NCI-H774 (cell line): ENCODE results near the gene COG4.

ENCODE experiments used
- DNase-seq: peaks from one replicate; lab custom pipeline; 2025; lab: John Stamatoyannopoulos, UW

COG4 gene

GRCh38 chr16:70478912-70479341 is 44.4 kb downstream of the COG4 start:
- DNase-seq, result no peak

GRCh38 chr16:70478169-70478568 is 45.2 kb downstream of the COG4 start:
- DNase-seq, result no peak

GRCh38 chr16:70476272-70477020 is 46.9 kb downstream of the COG4 start:
- no peak for DNase-seq

- no peak for DNase-seq
Measured at GRCh38 chr16:70475054-70475871, 48.1 kb downstream of the COG4 start.

- DNase-seq, result no peak
Measured at GRCh38 chr16:70474320-70475053, 48.9 kb downstream of the COG4 start.

GRCh38 chr16:70473446-70474319 is 49.7 kb downstream of the COG4 start:
- DNase-seq, result no peak

- DNase-seq, result no peak
Measured at GRCh38 chr16:70472786-70473433, 50.4 kb downstream of the COG4 start.

- no peak for DNase-seq
Measured at GRCh38 chr16:70470927-70471341, 52.4 kb downstream of the COG4 start.

- DNase-seq, result no peak
Measured at GRCh38 chr16:70470141-70470926, 53.0 kb downstream of the COG4 start.

GRCh38 chr16:70468776-70469525 is 54.4 kb downstream of the COG4 start:
- no peak for DNase-seq

GRCh38 chr16:70467608-70468007 is 55.7 kb downstream of the COG4 start:
- no peak for DNase-seq

- DNase-seq, result no peak
Measured at GRCh38 chr16:70467113-70467512, 56.2 kb downstream of the COG4 start.

- no peak for DNase-seq
Measured at GRCh38 chr16:70466805-70467076, 56.6 kb downstream of the COG4 start.

GRCh38 chr16:70465999-70466804 is 57.2 kb downstream of the COG4 start:
- DNase-seq, result no peak

GRCh38 chr16:70463235-70463634 is 60.1 kb downstream of the COG4 start:
- DNase-seq, result no peak

- DNase-seq, result no peak
Measured at GRCh38 chr16:70460737-70461261, 62.6 kb downstream of the COG4 start.

- DNase-seq, result no peak
Measured at GRCh38 chr16:70457446-70458166, 65.7 kb downstream of the COG4 start.

GRCh38 chr16:70455910-70456309 is 67.4 kb downstream of the COG4 start:
- DNase-seq, result no peak
